GM18907 (cell line): ENCODE data around the gene PGAP1.
"Not testable (repeated sequence)": the region's sequence is repeated elsewhere in the genome, so short reads cannot be mapped to it uniquely, and the experiment has no call there.

Experiments
- ATAC-seq: cut with Tn5 transposase; IDR thresholded peaks from one replicate; pipeline ENCODE4 v1.9.1; 2021; ENCODE audit warnings: mild to moderate bottlenecking, moderate library complexity; ENCODE audit not compliant: unreplicated experiment

Gene PGAP1

DNA sequence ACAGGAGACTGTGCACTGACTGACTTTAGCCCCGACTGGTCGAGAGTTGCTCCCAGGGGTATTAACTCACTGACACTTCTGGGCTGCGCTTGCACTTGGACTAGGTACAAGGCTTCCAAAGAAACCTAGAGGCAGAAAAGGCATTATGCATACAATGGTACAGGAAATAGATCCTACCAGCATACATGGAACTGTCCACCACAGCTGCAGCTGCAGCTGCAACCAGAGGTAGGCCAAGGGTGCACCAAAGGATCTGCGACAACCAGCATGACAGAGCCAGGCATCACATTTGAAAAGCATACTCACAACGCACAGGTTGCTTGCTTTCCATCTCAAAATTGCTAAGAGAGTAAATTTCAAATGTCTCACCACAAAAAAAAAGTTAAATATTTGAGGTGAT is 22.6 kb upstream of the PGAP1 start:
- no peak for ATAC-seq

GRCh38 chr2:196944570-196944969 is 18.1 kb upstream of the PGAP1 start:
- ATAC-seq = peak; percentile 94

DNA sequence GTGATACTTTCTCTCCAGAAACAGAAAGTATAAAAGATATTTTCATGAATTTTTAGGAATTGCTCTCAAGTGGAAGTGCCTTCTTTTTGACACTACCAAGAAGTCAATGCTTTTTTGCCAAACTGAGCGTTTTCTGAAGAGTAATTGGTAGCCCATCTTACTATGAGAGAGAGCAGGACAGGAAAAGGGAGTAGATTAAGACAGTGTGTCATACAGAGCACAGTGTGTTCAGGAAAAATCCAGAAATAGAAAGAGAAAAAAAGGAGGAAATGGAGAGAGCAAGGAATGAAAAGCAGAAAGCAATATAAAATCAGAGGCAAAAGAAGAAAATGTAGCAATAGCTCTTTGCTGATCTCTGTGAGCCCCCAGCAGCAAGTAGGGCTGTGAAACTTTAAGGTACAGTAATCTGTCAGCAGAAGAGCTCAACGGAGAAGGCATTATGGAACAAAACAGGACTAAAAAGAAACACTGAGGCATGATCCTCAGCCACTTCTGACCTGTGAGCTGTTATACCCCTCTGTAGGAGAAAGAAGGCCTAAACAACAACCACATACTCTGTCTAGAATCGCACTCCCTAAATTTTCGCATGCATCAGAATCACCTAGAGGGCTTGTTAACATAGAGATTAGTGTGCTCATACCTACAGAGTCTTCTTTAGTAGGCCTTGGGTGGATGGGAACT is 15.0 kb upstream of the PGAP1 start:
- ATAC-seq = no peak

- no peak for ATAC-seq
These were observed 12.9 kb upstream of the PGAP1 start for GRCh38 chr2:196939371-196939770.

GRCh38 chr2:196935432-196935831 is 8.9 kb upstream of the PGAP1 start:
- no peak for ATAC-seq

DNA sequence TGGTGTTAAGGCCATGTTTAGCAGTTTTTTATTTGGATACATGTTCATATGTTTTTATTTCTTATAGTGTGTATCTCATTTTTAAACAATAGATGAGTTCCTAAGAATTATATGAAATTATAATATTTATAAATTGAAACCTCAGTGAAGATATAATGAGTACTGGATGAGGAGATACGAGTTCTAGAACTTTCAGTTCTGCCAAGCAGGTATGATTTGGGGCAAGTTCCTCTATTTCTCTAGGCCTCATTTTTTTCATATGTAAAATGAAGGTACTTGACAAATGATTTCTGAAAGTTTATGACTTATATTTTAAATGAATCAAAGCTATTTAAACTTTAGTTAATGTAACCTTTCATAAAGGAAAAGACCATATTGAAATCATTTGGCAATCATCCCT is 8.2 kb upstream of the PGAP1 start:
- ATAC-seq = no peak

- ATAC-seq = no peak
These were observed 5.0 kb upstream of the PGAP1 start for GRCh38 chr2:196931555-196931954.

DNA sequence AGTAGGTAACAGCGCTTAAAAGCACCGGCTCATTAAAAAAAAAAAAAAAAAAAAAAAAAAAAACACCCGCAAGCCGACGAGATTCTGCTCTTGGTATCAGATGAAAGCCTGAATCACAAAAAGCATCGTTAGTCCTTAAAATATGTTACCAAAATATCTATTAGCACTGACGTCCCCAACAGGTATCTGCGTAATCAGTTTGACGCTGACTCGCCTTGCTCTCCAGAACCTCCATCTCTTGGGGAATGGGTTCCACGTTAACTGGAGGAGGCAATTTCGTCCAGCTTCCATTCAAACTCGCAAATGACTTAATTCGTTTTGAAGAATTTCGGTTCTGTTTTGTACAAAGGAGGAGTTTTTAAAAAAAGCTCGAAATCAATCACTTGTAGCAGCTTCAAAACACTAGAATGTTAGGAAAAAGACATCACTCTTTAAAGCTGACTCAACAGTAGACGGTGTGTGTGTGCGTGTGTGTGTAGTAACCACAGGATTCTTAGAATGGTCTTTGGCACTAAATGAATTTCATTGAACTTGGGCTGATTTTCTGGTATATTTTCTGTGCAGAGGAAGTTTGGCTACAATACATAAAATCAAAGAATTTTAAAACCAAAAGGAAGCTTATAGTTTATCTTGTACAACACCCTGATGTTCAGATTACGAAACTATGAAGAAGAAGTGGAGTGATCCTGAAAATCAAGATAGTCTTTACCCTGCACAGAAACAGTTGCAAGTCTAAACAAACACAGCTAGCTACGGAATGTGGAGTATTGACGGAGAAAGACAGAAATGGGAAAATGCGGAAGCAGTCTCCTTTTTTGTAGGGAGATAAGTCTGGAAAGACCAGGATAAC is 1.1 kb upstream of the PGAP1 start:
- ATAC-seq = no peak

- peak; percentile 49 for ATAC-seq
These were observed 542 bp downstream of the PGAP1 start for GRCh38 chr2:196925768-196926561.

DNA sequence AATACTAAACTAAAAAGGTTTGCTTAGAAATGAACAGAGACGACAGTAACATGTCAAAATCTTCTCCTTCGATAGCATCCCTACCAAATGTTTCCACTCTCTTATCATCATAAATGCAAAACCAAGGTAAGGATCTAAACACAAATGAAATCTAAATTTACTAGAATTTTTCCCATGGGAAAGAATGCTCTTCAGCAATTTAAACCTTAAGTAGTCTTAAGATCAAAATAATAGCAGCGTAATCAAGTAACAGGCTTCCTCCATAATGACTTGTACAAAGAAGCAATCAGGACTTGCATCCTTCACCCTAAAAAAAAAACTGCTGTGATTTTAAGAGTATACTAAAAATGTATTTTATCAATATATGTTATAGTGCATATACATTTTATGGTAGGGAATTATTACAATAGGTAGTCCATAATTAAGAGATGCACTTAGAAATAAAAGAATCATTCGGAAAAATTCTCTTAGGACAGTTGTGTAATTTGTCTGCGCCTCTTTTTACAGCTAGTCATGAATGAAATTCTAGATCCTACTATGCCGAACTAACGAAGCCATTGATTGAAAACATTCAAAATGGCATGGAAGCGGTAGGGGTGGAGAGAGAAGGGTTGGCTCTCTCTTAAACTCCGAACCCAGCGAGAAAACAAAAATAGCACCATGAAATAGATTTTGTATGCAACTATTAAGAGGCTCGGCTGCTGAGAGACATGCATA is 1.3 kb downstream of the PGAP1 start:
- ATAC-seq = peak; percentile 4

DNA sequence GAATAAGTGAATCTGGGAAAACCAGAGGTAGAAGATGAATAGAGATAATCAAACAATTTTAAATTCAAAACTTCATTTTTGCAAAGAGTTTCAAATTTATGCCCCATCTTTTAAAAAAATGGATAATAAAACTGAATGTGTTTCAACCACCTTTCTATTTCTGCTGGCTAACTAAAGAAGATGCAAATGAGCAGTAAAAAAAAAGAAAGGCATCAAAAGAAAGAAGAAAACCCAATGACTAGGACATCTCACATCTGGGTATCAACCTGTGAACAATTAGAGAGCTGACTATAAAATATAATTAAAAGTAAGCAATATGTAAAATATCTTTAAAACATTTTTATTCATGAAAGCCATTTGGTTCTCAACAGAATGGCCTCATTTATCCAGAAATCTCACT is 2.5 kb downstream of the PGAP1 start:
- ATAC-seq = no peak

GRCh38 chr2:196918927-196919326 is 7.6 kb downstream of the PGAP1 start:
- no peak for ATAC-seq

- no peak for ATAC-seq
These were observed 8.7 kb downstream of the PGAP1 start for GRCh38 chr2:196917802-196918201.

GRCh38 chr2:196915507-196916189 is 10.9 kb downstream of the PGAP1 start:
- ATAC-seq = peak; percentile 39

DNA sequence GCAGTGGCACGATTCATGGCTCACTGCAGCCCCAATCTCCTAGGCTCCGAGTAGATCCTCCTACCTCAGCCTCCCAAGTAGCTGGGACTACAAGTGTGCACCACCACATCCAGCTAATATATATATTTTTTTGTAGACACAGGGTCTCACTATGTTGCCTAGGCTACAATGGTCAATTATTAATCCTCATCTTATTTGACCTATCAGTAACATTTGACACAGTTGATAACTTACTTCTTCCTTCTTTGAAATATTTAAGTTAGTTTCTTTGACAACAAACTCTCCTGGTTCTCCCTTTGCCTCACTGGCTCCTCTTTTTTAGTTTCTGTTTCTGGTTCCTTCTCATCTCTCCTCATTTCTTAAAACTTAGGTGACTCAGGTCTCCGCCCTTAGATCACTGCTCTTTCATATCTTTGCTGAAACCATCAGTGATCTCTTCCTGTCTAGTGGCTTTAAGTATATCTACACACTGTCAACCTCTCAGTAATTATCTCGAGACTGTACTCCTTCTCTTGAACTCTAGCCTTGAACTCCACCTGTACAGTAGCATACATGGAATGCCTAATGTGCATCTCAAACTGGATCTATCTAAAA is 11.5 kb downstream of the PGAP1 start:
- peak; percentile 91 for ATAC-seq

DNA sequence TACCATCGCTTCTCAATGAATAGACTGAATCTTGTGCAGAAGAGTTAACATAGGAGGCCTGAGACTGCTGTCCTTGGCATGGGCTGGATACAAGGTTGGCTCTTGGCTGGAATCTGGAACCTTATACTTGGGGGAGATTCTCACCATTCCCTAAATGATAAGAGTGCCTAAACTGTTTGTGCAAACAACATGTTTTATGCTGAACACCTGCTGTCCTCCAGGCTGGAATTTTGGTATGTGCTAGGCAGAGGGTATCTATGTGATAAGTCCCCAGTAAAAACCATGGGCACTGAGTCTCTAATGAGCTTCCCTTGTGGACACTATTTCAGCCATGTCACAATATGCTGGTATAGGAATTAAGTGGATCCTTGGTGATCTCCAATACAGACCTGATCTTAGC is 12.8 kb downstream of the PGAP1 start:
- ATAC-seq = no peak

DNA sequence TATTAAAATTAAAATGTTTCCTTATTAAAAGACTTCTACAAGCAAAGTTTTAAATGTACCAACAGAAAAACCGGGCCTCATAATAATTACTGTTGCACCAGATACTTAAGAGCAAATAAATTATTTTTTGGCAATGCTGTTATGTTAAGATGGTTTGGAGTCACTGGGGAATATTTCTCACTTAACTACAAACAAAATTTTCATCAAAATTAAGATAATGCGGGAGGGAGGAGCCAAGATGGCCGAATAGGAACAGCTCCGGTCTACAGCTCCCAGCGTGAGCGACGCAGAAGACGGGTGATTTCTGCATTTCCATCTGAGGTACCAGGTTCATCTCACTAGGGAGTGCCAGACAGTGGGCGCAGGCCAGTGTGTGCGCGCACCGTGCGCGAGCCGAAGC is 21.1 kb downstream of the PGAP1 start:
- not testable (repeated sequence) for ATAC-seq

DNA sequence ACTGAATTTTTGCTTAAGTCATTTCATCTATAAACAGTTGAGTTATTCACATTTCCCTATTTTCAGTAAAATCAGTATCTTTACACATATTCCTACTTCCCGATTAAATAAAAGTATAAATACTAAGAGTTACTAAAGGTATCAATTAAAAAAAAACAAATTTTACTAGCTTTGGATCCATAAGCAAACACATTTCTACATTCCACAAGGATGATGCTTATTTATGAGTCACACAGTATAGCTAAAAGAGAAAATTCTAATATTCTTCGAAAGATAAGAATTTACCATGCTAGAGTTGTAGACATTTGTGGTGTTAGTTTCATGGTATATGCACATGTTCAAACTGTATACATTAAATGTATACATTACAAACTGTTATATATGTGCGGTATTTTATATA is 23.7 kb downstream of the PGAP1 start:
- no peak for ATAC-seq

DNA sequence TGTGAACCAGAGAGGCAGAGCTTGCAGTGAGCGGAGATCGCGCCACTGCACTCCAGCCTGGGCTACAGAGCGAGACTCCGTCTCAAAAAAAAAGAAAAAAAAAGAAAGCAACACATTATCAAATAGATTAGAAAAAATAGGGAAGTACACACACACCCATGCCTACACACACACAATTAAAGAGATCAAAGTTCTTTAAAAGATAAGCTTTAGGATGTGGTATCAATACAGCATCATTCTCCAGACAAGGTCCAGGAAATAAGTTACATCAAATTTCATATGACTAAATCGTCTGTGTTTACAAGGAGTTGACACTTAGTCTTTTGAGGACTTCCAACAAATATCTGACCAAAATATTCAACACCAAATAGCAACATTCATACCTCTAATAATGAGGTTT is 25.7 kb downstream of the PGAP1 start:
- no peak for ATAC-seq

DNA sequence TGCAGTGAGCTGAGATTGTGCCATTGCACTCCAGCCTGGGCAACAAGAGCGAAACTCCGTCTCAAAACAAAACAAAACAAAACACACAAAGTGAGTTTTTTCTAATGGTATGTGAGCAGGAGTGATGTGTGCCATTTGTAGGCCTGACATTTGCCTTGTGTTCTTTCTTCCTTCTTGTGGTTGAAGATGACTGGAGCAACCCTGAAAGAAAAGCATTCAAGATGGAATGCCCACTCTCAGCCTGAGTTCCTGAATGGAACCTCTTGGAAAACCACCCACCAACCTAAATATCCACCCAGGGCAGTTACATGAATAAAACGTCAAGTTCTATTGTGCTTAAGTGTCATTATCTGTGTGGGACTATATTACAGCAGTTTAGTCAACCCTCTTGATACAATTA is 26.5 kb downstream of the PGAP1 start:
- ATAC-seq = no peak
